Prostate gland (tissue), 2 donors: Measurements from ENCODE around the gene CACNA1S. TPM values are rescaled to one million over a fixed set of nuclear protein-coding genes. Genes with fewer than 3 reads are reported as not detected.

Experiments
- DNase-seq: peaks from one replicate; pipeline ENCODE4 v3.0.0-alpha.2; 2019; ENCODE audit warnings: low spot score
- H3K27ac ChIP-seq, 2 donors: fragments of 200-600 bp; sonication (generic); 2 replicates each; pipeline ENCODE4 v1.5.1; 2017 to 2019
- H3K27me3 ChIP-seq: fragments of 200-600 bp; sonication (generic); replicated peaks from 2 replicates; pipeline ENCODE4 v1.5.1; 2019; ENCODE audit not compliant: insufficient read depth
- H3K36me3 ChIP-seq, 2 donors: fragments of 200-600 bp; sonication (generic); 1 replicate in 1 of 2; 2 replicates in 1 of 2; pipeline versions ENCODE4 v1.5.1 to v1.8.1; 2017 to 2019
- H3K4me1 ChIP-seq: fragments of 200-600 bp; sonication (generic); replicated peaks from 2 replicates; pipeline ENCODE4 v1.5.1; 2019
- H3K4me3 ChIP-seq, 2 donors: fragments of 200-600 bp; sonication (generic); 2 replicates each; pipeline ENCODE4 v1.5.1; 2017 to 2019
- H3K9me3 ChIP-seq: fragments of 200-600 bp; sonication (generic); 2 replicates; pipeline ENCODE4 v1.5.1; 2017
- CTCF ChIP-seq, 4 experiments: fragments of 200-600 bp in 2 of 4; fragments of 450-650 bp in 2 of 4; sonication (generic) in 2 of 4; IDR thresholded peaks; 1 replicate in 3 of 4; 2 replicates in 1 of 4; pipeline ENCODE4 v1.5.1; 2016 to 2019; ENCODE audit warnings: antibody characterized with exemption in 4 of 4, mild to moderate bottlenecking in 2 of 4, moderate library complexity in 2 of 4
- POLR2A ChIP-seq: fragments of 450-650 bp; IDR thresholded peaks from one replicate; pipeline ENCODE4 v1.6.1; 2016; ENCODE audit warnings: antibody characterized with exemption, mild to moderate bottlenecking
- POLR2AphosphoS5 ChIP-seq: sonication (generic); formaldehyde crosslinking; IDR thresholded peaks from one replicate; pipeline ENCODE4 v1.6.1; 2017; ENCODE audit warnings: antibody characterized with exemption
- WGBS: methylation state at CpG from one replicate; pipeline ENCODE4 v1.1.5; 2018; 5-methylcytosine and 5-hydroxymethylcytosine counted together
- intact Hi-C: fragments of 100-400 bp; cut with DNase I; formaldehyde crosslinking; loops from one replicate; pipeline ENCODE4 v1.14.2; 2022
- total RNA-seq, 2 donors: library from RNA; depleted of rRNA; stranded (reverse); fragments of >200 nt; gene quantifications; one replicate each; pipeline ENCODE4 v1.1.0, GENCODE V29; 2016

The CACNA1S gene
- total RNA-seq, 2 donors from 2014 or later: 0.55 TPM; not detected in 1

DNA sequence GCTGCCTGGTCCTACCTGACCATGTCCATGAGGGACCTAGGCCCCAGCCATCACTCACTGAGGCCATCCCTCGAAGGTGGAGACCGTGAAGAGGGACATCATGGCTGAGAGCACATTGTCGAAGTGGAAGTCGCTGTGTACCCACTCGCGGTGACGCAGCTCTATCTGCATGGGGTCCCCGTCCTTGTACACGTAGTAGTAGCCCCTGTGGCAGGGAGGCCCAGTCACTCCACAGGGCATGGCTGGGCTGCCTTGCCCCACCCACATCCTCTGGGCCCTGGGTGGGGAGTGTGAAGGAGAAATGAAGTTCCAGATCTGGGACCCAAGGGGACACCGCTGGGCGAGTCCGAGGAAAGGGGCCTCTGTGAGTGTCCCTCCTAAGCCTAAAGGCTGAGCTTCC lies 50.3 kb downstream of the CACNA1S start:
- Histone ChIP-seq H3K36me3 (no peaks in the 10 kb centered on the region), H3K4me3 (no peak overlapping the region), H3K9me3 (no peaks in the 10 kb centered on the region), H3K27me3 (no peaks in the 10 kb centered on the region), H3K27ac (no peak overlapping the region), H3K4me1 (no peaks in the 10 kb centered on the region)
- WGBS: 94% methylated on average over 12 of the region's 12 CpGs
- intact Hi-C loops: no loop called here
- no peak for TF ChIP-seq POLR2A
- no peak for TF ChIP-seq CTCF (IDR thresholded peaks at IDR 0.05)
- TF ChIP-seq POLR2AphosphoS5: no peak
- DNase-seq: no peak

DNA sequence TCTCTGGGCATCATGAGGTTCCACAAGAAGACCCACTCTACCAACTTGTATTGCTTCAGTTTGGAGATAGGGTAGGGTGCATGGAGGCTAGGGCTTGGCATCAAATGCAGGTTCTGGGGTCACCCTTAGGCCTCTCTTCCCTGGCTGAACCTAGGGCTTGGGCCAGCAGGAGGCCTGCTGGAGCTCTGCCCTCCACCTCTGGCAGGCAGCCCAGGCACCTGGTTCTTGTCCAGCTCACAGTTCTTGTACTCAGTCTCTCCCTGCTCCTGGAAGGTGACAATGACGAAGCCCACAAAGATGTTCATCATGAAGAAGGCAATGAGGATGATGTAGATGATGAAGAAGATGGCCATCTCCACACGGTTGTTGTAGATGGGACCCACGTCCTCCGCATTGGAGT lies 51.2 kb downstream of the CACNA1S start:
- no peak overlapping the region for H3K4me3 ChIP-seq
- TF ChIP-seq POLR2AphosphoS5 (no peak), CTCF (IDR thresholded peaks at IDR 0.05) (no peak), POLR2A (no peak)
- H3K36me3 ChIP-seq: no peaks in the 10 kb centered on the region
- intact Hi-C loops: no loop called here
- no peaks in the 10 kb centered on the region for H3K27me3 ChIP-seq
- H3K4me1 ChIP-seq: no peaks in the 10 kb centered on the region
- no peak overlapping the region for H3K27ac ChIP-seq
- H3K9me3 ChIP-seq: no peaks in the 10 kb centered on the region
- WGBS: 88% methylated on average over 4 of the region's 4 CpGs
- no peak for DNase-seq

GRCh38 chr1:201060586-201060985 lies 51.6 kb downstream of the CACNA1S start:
- Histone ChIP-seq H3K36me3 (no peaks in the 10 kb centered on the region), H3K9me3 (no peaks in the 10 kb centered on the region), H3K27me3 (no peaks in the 10 kb centered on the region), H3K4me3 (no peak overlapping the region), H3K27ac (no peak overlapping the region), H3K4me1 (no peaks in the 10 kb centered on the region)
- no peak for TF ChIP-seq CTCF (IDR thresholded peaks at IDR 0.05)
- no peak for TF ChIP-seq POLR2AphosphoS5
- TF ChIP-seq POLR2A: no peak
- 80% methylated on average over 4 of the region's 4 CpGs for WGBS
- DNase-seq: no peak
- intact Hi-C loops: no loop called here

GRCh38 chr1:201059871-201060555 lies 52.2 kb downstream of the CACNA1S start:
- Histone ChIP-seq H3K27me3 (no peaks in the 10 kb centered on the region), H3K27ac (no peak overlapping the region), H3K36me3 (no peaks in the 10 kb centered on the region), H3K4me1 (no peaks in the 10 kb centered on the region), H3K4me3 (no peak overlapping the region), H3K9me3 (no peaks in the 10 kb centered on the region)
- DNase-seq: no peak
- TF ChIP-seq POLR2AphosphoS5 (no peak), POLR2A (no peak), CTCF (IDR thresholded peaks at IDR 0.05) (no peak)
- intact Hi-C loops: no loop called here
- 71% methylated on average over 5 of the region's 5 CpGs for WGBS

- no peak for DNase-seq
- Histone ChIP-seq H3K27ac (no peak overlapping the region), H3K9me3 (no peaks in the 10 kb centered on the region), H3K4me1 (no peaks in the 10 kb centered on the region), H3K36me3 (no peaks in the 10 kb centered on the region), H3K4me3 (no peak overlapping the region), H3K27me3 (no peaks in the 10 kb centered on the region)
- intact Hi-C loops: no loop called here
- no peak for TF ChIP-seq CTCF (IDR thresholded peaks at IDR 0.05)
- TF ChIP-seq POLR2AphosphoS5: no peak
- TF ChIP-seq POLR2A: no peak
- WGBS: 88% methylated on average over 3 of the region's 3 CpGs
These were observed 52.8 kb downstream of the CACNA1S start for GRCh38 chr1:201059401-201059800.
